HCT116 (cell line): ENCODE measurements around the gene LRP1B. TPM values are rescaled to one million over a fixed set of nuclear protein-coding genes. Genes with fewer than 3 reads are reported as not detected.

Experiments
- ATAC-seq: fragments of 200-7000 bp; cut with Tn5 transposase; 2 replicates; pipeline ENCODE4 v1.9.1; 2020; ENCODE audit warnings: mild to moderate bottlenecking, moderate library complexity
- BruUV-seq: library from RNA; stranded (reverse); fragments of 400-500 nt; replicated peaks from 2 replicates; lab custom pipeline; 2021; lab: Mats Ljungman, UMichigan
- CTCF ChIA-PET: fragments of 300-600 bp; sonication (Branson Sonifier 250); formaldehyde crosslinking; loops from one replicate; lab custom pipeline; 2021; ENCODE audit warnings: antibody characterized with exemption; lab: Charles Lee
- POLR2A ChIA-PET: fragments of 300-600, 350-600 bp; sonication (Branson Sonifier 250); formaldehyde crosslinking; loops from one replicate; lab custom pipeline; 2021; ENCODE audit warnings: antibody characterized with exemption; lab: Charles Lee
- RAD21 ChIA-PET, 2 experiments: fragments of 300-600 bp; sonication (Branson Sonifier 250); formaldehyde crosslinking; loops; one replicate each; lab custom pipeline; 2023; ENCODE audit warnings: low total read pairs in 2 of 2; ENCODE audit not compliant: uncharacterized antibody in 2 of 2, unreplicated experiment in 2 of 2, low non-redundant PET in 1 of 2; lab: Charles Lee
- DNase-seq: peaks from one replicate; pipeline ENCODE4 v3.0.0-alpha.2; 2010; ENCODE audit warnings: low read depth, low spot score
- H2AFZ ChIP-seq: fragments of 200-600 bp; shearing (Covaris generic), sonication (generic); 2 replicates; pipeline ENCODE4 v1.6.1; 2017; ENCODE audit warnings: low read depth, mixed run types, mixed read lengths, antibody characterized with exemption, low read length; ENCODE audit not compliant: poor library complexity, severe bottlenecking
- H3K27ac ChIP-seq: 2 replicates; pipeline ENCODE4 v1.5.1; 2012; ENCODE audit warnings: low read depth, low read length
- H3K27me3 ChIP-seq: fragments of 200-600 bp; sonication (generic); 2 replicates; pipeline ENCODE4 v1.6.1; 2016; ENCODE audit warnings: mixed run types, low read length, mixed read lengths; ENCODE audit not compliant: insufficient read depth
- H3K36me3 ChIP-seq, 2 experiments: fragments of 200-500 bp in 1 of 2; fragments of 200-600 bp in 1 of 2; sonication (Bioruptor generic) in 1 of 2; sonication (generic) in 1 of 2; 2 replicates each; pipeline versions ENCODE4 v1.5.1 to v1.6.1; 2014 to 2016; ENCODE audit warnings: low read length in 2 of 2, inconsistent platforms in 1 of 2, mixed read lengths in 1 of 2, mixed run types in 1 of 2; ENCODE audit not compliant: insufficient read depth in 2 of 2, control insufficient read depth in 1 of 2
- H3K4me1 ChIP-seq, 2 experiments: fragments of 200-600 bp in 1 of 2; sonication (generic) in 1 of 2; 2 replicates each; pipeline versions ENCODE4 v1.5.1 to v1.6.1; 2012 to 2017; ENCODE audit warnings: low read length in 2 of 2, inconsistent platforms in 1 of 2, mild to moderate bottlenecking in 1 of 2, mixed read lengths in 1 of 2, mixed run types in 1 of 2, moderate library complexity in 1 of 2; ENCODE audit not compliant: insufficient read depth in 2 of 2, control insufficient read depth in 1 of 2
- H3K4me2 ChIP-seq: fragments of 200-600 bp; sonication (generic); 2 replicates; pipeline ENCODE4 v1.6.1; 2017; ENCODE audit warnings: mixed run types, low read length, mixed read lengths
- H3K4me3 ChIP-seq, 2 experiments: fragments of 200-600 bp in 1 of 2; sonication (generic) in 1 of 2; replicated peaks in 1 of 2; 2 replicates each; pipeline ENCODE4 v1.5.1; 2011 to 2016; ENCODE audit warnings: low read length in 2 of 2, control low read depth in 1 of 2, low read depth in 1 of 2, mild to moderate bottlenecking in 1 of 2, mixed read lengths in 1 of 2, mixed run types in 1 of 2
- H3K79me2 ChIP-seq: fragments of 200-600 bp; sonication (generic); 2 replicates; pipeline ENCODE4 v1.6.1; 2017; ENCODE audit warnings: mild to moderate bottlenecking, mixed run types, low read length, moderate library complexity, mixed read lengths; ENCODE audit not compliant: insufficient read depth
- H3K9ac ChIP-seq: fragments of 200-600 bp; sonication (generic); 2 replicates; pipeline ENCODE4 v1.6.1; 2016; ENCODE audit warnings: low read length, mixed read lengths
- H3K9me2 ChIP-seq: fragments of 200-600 bp; sonication (generic), shearing (Covaris generic); 2 replicates; pipeline ENCODE4 v1.6.1; 2017; ENCODE audit warnings: mixed run types, mild to moderate bottlenecking, moderate library complexity; ENCODE audit not compliant: insufficient read depth
- H3K9me3 ChIP-seq, 2 experiments: fragments of 200-500 bp in 1 of 2; fragments of 200-600 bp in 1 of 2; sonication (Bioruptor generic) in 1 of 2; sonication (generic) in 1 of 2; 2 replicates each; pipeline ENCODE4 v1.6.1; 2014 to 2017; ENCODE audit warnings: low read length in 2 of 2, mixed read lengths in 2 of 2, inconsistent platforms in 1 of 2, low read depth in 1 of 2, mild to moderate bottlenecking in 1 of 2, mixed run types in 1 of 2, moderate library complexity in 1 of 2; ENCODE audit not compliant: control insufficient read depth in 1 of 2, insufficient read depth in 1 of 2
- H4K20me1 ChIP-seq: fragments of 200-600 bp; sonication (generic), shearing (Covaris generic); 2 replicates; pipeline ENCODE4 v1.6.1; 2017; ENCODE audit warnings: mixed run types, mild to moderate bottlenecking, moderate library complexity; ENCODE audit not compliant: insufficient read depth
- ATF3 ChIP-seq: IDR thresholded peaks from 2 replicates; pipeline ENCODE4 v1.6.1; 2012
- CEBPB ChIP-seq: IDR thresholded peaks from 2 replicates; pipeline ENCODE4 v1.6.1; 2012; ENCODE audit warnings: low read depth
- CTCF ChIP-seq, 3 experiments: fragments of 200-600 bp in 1 of 3; sonication (generic) in 1 of 3; IDR thresholded peaks in 2 of 3; conservative IDR thresholded peaks in 1 of 3; 2 replicates each; pipeline ENCODE4 v1.5.1; 2012 to 2017; ENCODE audit warnings: low read depth in 2 of 3, low read length in 2 of 3, antibody characterized with exemption in 1 of 3, borderline replicate concordance in 1 of 3, control low read depth in 1 of 3, mild to moderate bottlenecking in 1 of 3, mixed read lengths in 1 of 3, mixed run types in 1 of 3, moderate library complexity in 1 of 3; ENCODE audit not compliant: insufficient read depth in 1 of 3
- ELF1 ChIP-seq: IDR thresholded peaks from 2 replicates; pipeline ENCODE4 v1.6.1; 2012; ENCODE audit warnings: low read depth, borderline replicate concordance
- EZH2 ChIP-seq: fragments of 200-600 bp; sonication (generic); IDR thresholded peaks from 2 replicates; pipeline ENCODE4 v1.6.1; 2017; ENCODE audit warnings: antibody characterized with exemption, mixed run types
- EZH2phosphoT487 ChIP-seq: fragments of 200-600 bp; IDR thresholded peaks from 2 replicates; pipeline ENCODE4 v1.6.1; 2018; ENCODE audit warnings: antibody characterized with exemption, borderline replicate concordance
- FOSL1 ChIP-seq: IDR thresholded peaks from 2 replicates; pipeline ENCODE4 v1.6.1; 2012; ENCODE audit warnings: low read depth
- JUND ChIP-seq: IDR thresholded peaks from 2 replicates; pipeline ENCODE4 v1.6.1; 2012
- MAX ChIP-seq: IDR thresholded peaks from 2 replicates; pipeline ENCODE4 v1.6.1; 2012
- POLR2A ChIP-seq: IDR thresholded peaks from 2 replicates; pipeline ENCODE4 v1.7.0; 2011; ENCODE audit warnings: borderline replicate concordance; ENCODE audit not compliant: insufficient read depth, insufficient read length; ENCODE audit errors: extremely low read depth
- RAD21 ChIP-seq: IDR thresholded peaks from 2 replicates; pipeline ENCODE4 v1.6.1; 2012; ENCODE audit warnings: low read depth, mild to moderate bottlenecking
- REST ChIP-seq: IDR thresholded peaks from 2 replicates; pipeline ENCODE4 v1.6.1; 2012; ENCODE audit warnings: low read depth
- SIN3A ChIP-seq: IDR thresholded peaks from 2 replicates; pipeline ENCODE4 v1.6.1; 2012; ENCODE audit warnings: low read depth
- SRF ChIP-seq: IDR thresholded peaks from 2 replicates; pipeline ENCODE4 v1.6.1; 2012; ENCODE audit warnings: low read depth
- TCF7L2 ChIP-seq: IDR thresholded peaks from 2 replicates; pipeline ENCODE4 v1.7.0; 2011; ENCODE audit warnings: borderline replicate concordance, inconsistent platforms; ENCODE audit not compliant: insufficient read depth, insufficient read length; ENCODE audit errors: extremely low read depth
- YY1 ChIP-seq: IDR thresholded peaks from 2 replicates; pipeline ENCODE4 v1.6.1; 2011; ENCODE audit warnings: low read length, low read depth, moderate library complexity, mild to moderate bottlenecking; ENCODE audit not compliant: insufficient replicate concordance; ENCODE audit errors: extremely low read depth
- ZBTB33 ChIP-seq: IDR thresholded peaks from 2 replicates; pipeline ENCODE4 v1.6.1; 2011; ENCODE audit warnings: mild to moderate bottlenecking, low read length, moderate library complexity; ENCODE audit not compliant: insufficient replicate concordance; ENCODE audit errors: extremely low read depth
- ZFX ChIP-seq: fragments of 450-650 bp; IDR thresholded peaks from 2 replicates; pipeline ENCODE4 v1.6.1; 2017
- ZNF274 ChIP-seq: fragments of 200-500 bp; sonication (Bioruptor generic); IDR thresholded peaks from 2 replicates; pipeline ENCODE4 v1.6.1; 2014; ENCODE audit warnings: mild to moderate bottlenecking, low read depth, low read length, inconsistent platforms
- intact Hi-C: fragments of 100-400 bp; cut with micrococcal nuclease; formaldehyde crosslinking; loops from 2 replicates; pipeline ENCODE4 v1.10.0; 2022
- total RNA-seq: library from RNA; stranded (reverse); gene quantifications from one replicate; pipeline ENCODE4 v1.2.1, GENCODE V29; 2021; ENCODE audit not compliant: unreplicated experiment

Gene LRP1B
- total RNA-seq, 1 experiment from 2014 or later: 0.34 TPM

- Histone ChIP-seq H3K4me2 (no peak overlapping the region), H3K27me3 (no peaks in the 10 kb centered on the region), H2AFZ (no peak overlapping the region), H3K9me2 (no peaks in the 10 kb centered on the region), H3K4me3 (no peak overlapping the region), H3K79me2 (no peaks in the 10 kb centered on the region), H3K27ac (no peak overlapping the region), H4K20me1 (no peaks in the 10 kb centered on the region), H3K9ac (no peak overlapping the region), H3K4me1 (no peaks in the 10 kb centered on the region), H3K9me3 (no peaks in the 10 kb centered on the region), H3K36me3 (no peaks in the 10 kb centered on the region)
- intact Hi-C loops: no loop called here
- CTCF ChIA-PET: no interaction called here
- ATAC-seq: no peak
- POLR2A ChIA-PET: no interaction called here
- TF ChIP-seq SIN3A (no peak), EZH2phosphoT487 (no peak), ZNF274 (no peak), ZBTB33 (no peak), SRF (no peak), ATF3 (no peak), ZFX (no peak), CEBPB (no peak), POLR2A (no peak), RAD21 (no peak), ELF1 (no peak), YY1 (no peak), TCF7L2 (no peak), FOSL1 (no peak), REST (no peak), EZH2 (no peak), JUND (no peak), CTCF (IDR thresholded peaks at IDR 0.05 in 2 of 3, conservative IDR thresholded peaks at IDR 0.05 in 1 of 3; ENCODE audit: borderline replicate concordance in 1 of 3, insufficient read depth in 1 of 3, low read depth in 2 of 3, low read length in 2 of 3) (no peak), MAX (no peak)
- BruUV-seq: no TSS peak
- RAD21 ChIA-PET: no interaction called here
- no peak for DNase-seq
Measured at GRCh38 chr2:140512106-140512505, 1618.7 kb downstream of the LRP1B start.
